HL-60/S4 treated with phorbol 12-myristate 13-acetate at 8.2 ng/mL for 4 days and 3 days (cell line): ENCODE data around the gene TPRN.
"Not testable (repeated sequence)": the region's sequence is repeated elsewhere in the genome, so short reads cannot be mapped to it uniquely, and the experiment has no call there.

ENCODE experiments used
- in situ Hi-C: fragments of 300-500 bp; cut with MboI; formaldehyde crosslinking; loops from 2 replicates; pipeline ENCODE4 v1.15.0; 2022; ENCODE audit warnings: low sequenced_read_pairs

The TPRN gene, protein sequence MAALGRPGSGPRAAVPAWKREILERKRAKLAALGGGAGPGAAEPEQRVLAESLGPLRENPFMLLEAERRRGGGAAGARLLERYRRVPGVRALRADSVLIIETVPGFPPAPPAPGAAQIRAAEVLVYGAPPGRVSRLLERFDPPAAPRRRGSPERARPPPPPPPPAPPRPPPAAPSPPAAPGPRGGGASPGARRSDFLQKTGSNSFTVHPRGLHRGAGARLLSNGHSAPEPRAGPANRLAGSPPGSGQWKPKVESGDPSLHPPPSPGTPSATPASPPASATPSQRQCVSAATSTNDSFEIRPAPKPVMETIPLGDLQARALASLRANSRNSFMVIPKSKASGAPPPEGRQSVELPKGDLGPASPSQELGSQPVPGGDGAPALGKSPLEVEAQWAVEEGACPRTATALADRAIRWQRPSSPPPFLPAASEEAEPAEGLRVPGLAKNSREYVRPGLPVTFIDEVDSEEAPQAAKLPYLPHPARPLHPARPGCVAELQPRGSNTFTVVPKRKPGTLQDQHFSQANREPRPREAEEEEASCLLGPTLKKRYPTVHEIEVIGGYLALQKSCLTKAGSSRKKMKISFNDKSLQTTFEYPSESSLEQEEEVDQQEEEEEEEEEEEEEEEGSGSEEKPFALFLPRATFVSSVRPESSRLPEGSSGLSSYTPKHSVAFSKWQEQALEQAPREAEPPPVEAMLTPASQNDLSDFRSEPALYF

DNA sequence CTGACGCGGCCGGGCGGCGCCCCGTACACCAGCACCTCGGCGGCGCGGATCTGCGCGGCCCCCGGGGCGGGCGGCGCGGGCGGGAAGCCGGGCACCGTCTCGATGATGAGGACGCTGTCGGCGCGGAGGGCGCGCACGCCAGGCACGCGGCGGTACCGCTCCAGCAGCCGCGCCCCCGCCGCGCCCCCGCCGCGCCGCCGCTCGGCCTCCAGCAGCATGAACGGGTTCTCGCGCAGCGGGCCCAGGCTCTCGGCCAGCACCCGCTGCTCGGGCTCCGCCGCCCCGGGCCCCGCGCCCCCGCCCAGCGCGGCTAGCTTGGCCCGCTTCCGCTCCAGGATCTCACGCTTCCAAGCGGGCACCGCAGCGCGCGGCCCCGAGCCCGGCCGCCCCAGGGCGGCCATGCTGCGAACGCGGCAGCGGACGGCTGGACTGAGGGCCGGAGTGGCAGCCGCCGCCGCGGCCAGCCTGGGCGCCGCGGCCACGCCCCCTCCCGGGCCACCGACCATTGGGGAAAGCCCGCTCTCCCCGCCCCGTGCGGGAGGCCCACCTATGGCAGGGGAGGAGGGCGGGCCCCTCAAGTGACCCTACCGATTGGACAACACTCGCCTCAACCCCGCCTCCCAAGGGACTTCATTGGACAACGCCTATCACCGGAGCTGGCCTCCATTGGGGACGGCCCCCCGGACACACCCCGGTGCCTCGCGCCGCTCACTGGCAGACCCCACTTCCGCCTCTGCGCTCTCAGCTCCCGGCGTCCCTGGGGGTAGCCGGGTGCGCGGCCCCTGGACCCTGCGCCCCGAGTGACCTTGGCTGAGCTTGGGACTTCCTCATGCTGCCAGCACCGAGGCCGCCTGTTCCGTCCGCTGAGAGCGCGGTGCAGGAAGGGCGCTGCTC, at the start of gene TPRN:
Gene TPRN, minus strand, starts transcription at position 431 of the 894 bp plus-strand sequence. Its CDS starts 30 bp downstream, at position 401.
- in situ Hi-C loops, result no loop called here

DNA sequence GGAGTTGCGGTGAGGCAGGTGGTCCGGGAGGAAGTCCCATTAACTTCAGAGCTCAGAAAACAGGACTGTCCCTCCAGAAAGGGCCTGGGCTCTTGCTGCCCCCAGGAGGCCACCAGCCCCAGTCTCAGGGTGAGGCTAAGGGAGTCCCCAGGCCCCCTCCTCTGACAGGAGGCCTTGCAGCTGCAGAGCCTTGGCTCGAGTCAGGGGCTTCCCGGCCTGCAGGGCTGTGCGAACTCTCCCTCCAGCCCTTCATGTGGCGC, 47.3 kb upstream of the TPRN start:
- in situ Hi-C loops, result no loop called here

DNA sequence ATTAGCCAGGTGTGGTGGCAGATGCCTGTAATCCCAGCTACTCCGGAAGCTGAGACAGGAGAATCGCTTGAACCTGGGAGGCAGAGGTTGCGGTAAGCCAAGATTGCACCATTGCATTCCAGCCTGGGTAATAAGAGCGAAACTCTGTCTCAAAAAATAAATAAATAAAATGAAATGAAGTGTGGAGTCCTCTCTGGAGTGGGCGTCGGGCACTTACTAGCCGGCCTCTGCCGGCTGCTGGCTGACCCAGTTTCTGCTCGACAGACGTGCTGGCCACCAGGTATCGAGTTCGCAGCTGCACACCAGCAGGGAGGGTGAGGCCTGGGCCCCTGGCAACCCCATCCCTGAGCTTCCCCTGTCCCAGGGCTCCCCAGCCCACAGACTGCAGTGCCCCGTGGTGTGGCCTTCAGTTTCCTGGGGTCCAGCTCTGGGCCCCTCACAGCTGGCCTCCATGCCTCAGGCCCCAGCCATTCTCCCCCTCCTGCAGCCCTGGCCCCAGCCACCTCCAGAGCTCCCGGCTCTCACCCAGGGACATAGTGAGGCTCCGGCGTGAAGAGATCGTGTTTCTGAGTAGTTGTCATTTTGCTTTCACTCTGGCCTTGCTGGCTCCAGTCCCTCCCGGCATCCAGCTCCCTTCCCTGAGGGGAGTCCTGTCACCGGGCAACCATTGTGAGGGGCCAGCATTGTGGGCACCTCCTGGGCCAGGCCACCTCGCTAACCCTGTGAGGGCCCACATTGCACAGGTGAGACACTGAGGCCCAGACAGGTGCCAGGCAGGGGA, 46.8 kb upstream of the TPRN start:
- in situ Hi-C loops, result no loop called here

DNA sequence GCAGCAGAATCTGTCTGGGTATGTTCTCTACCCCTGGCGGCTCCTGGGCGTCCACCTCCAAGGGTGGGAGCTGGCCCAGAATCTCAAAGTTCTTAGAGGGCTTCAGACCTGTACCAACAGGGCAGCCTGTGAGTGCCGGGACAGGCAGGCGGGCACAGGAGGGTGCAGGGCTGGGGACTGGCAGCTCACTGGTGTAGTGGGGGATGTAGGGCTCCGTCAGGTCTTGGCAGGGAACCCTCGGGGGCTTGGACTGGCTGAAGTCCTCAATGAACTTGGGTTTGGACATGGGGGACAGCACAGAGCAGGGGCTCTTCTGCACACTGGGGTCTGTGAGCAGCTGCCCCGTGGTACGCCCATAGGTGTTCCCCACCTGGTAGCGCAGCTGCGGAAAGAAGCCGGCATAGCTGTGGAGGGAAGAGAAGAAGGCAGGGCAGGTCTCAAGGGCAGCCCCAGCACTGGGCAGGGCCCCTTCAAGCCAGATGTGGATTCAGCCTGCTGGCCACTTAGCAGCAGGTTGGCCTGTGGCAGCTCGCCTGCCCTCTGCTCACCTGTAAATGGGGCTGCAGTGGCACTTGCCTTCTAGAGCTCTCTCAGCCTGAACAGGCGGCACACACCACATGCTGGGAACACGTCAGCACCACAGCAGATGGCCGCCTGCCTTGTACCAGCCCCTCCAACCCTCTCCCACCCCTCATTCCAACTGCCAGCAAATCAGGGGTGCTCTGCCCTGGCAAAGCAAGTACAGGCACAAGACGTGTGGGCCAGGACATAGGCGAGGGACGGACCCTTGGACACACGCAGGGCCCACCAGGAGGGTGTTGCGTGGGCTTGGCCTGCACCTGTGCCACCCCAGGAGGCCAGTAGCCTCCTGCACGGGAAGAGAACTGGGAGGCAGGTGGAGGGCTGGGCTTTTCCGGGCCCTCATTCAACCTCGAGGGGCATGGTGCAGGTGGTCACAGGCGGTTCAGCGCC, 45.2 kb upstream of the TPRN start:
- in situ Hi-C loops, result no loop called here

DNA sequence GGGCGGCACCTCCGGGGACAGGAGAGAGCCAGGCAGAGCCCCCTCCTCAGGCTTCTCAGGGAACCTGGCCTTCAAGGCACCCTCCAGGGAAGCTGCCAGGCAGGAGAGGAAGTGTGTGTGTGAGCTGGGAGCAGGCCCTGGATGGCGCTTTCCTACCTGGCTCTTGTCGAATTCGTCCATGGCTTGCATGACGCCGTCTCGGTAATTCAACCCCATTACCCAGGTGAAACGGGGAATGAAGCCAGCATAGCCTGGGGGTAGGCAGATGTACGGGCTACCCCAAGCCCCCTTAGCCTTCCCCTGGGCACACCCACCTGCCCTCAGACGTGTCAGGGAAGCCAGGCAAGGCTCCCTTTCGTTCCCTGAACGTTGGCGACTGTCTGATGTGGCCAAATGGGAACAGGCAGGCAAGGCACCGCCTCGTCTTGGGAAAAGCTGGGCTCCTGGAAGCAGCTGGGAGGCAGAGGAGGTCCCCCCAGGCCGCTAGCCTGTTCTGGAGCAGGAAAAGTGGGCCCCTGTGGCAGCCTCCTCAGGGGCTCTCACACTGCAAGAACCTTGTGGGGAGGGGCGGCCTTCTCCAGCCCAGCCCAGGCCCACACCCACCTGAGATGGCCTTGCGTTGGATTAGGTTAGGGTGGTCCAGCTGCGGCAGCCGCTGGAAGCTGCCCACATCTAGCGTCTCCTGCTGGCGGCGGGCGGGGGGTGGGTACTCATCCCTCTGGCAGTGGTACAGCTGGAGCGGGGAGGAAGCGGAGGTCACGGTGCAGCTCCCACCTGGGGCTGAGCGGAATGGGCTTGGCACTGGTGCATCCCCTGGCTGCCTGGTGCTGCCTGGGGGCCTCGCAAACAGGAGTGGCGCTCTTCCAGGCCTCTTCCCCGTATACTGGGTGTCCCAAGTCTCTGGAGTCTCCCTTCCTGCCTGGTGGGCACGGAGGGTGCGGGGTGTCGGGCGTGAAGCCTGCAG, 44.2 kb upstream of the TPRN start:
- in situ Hi-C loops, result no loop called here

DNA sequence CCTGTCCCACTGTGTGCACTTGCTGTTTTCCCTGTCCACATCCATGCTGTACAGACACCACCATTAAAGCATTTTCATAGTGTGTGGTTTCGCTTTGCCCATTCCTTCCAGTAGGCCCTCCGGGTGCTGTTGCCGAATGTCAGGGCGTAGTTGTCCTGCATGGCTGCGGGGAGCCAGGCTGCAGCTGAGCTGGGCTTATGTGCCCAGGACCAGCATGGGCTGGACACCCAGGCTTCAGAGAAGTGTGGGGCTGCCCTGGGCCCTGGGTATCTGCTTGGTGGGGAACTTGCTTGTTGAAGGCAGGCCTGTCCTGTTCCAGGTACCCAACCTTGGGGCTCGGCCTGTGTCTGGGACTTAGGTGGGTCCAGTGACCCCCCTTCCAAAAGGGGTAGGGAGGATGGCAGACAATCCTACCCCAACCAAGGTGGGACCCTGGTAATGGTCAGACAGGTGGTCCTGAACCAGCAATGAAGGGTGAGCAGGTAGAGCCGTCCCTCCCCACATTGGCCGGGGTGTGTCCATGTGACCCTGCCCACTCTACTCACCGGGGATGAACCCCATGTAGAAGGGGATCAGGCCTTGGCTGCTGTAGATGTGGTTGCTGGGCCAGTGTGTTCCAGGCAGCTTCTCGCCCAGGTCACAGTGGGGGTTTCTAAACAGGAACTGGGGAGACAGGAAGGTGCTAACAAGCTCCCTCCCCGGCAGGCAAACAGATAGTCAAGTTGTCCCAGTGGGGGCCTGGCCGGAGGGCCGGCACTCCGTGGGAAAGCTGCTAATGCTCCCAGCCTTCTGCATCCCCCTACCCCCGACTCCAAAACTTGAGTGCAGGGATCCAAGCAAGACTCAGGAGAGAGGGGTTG, 43.3 kb upstream of the TPRN start:
- in situ Hi-C loops, result no loop called here

DNA sequence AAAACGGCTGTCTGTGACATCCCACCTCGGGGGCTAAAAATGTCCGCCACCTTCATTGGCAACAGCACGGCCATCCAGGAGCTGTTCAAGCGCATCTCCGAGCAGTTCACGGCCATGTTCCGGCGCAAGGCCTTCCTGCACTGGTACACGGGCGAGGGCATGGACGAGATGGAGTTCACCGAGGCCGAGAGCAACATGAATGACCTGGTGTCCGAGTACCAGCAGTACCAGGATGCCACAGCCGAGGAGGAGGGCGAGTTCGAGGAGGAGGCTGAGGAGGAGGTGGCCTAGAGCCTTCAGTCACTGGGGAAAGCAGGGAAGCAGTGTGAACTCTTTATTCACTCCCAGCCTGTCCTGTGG, 42.7 kb upstream of the TPRN start:
- in situ Hi-C loops, result not testable (repeated sequence)

DNA sequence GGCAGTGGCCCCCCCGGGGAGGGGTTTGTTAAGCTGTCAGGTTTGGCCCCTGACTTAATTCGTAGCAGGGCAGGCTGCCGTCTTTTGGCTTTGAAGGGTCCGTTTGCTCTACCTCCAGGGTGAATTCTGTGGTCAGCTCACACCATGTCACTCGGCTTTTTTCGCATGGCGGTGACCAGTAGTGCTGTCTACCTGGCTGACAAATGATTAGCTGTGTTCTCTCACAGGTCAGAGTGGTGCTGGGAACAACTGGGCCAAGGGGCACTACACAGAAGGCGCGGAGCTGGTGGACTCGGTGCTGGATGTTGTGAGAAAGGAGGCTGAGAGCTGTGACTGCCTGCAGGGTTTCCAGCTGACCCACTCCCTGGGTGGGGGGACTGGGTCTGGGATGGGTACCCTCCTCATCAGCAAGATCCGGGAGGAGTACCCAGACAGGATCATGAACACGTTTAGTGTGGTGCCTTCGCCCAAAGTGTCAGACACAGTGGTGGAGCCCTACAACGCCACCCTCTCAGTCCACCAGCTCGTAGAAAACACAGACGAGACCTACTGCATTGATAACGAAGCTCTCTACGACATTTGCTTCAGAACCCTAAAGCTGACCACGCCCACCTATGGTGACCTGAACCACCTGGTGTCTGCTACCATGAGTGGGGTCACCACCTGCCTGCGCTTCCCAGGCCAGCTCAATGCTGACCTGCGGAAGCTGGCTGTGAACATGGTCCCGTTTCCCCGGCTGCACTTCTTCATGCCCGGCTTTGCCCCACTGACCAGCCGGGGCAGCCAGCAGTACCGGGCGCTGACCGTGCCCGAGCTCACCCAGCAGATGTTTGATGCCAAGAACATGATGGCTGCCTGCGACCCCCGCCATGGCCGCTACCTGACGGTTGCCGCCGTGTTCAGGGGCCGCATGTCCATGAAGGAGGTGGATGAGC, 42.0 kb upstream of the TPRN start:
- in situ Hi-C loops, result no loop called here

DNA sequence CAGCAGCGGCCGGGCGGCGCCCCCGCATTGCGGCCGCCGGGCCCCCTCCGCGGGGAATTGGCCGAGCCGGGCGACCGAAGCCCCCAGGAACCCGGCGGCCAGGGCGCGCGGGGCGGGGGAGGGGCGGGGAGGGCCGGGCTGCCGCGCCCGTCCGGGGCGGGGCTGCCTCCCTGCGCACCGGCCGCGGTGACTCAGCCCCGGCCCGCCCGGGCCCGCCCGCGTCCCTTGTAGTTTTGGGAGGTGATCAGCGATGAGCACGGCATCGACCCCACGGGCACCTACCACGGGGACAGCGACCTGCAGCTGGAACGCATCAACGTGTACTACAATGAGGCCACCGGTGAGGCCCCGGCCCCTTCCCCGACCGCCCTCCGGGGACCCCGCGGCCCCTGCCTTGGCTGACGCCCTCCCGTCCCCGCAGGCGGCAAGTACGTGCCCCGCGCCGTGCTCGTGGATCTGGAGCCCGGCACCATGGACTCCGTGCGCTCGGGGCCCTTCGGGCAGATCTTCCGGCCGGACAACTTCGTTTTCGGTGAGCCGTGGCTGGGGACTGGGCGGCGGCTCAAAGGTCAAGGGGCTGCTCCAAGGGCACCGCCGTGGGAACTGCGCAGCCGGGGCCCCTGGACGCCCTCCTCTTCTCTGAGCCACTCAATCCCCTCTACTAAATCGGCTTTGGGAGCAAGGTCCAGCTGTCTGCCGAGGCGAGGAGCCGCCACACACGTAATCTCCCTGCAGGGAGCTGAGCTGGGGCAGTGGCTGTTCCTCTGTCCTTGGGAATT, 41.1 kb upstream of the TPRN start:
- in situ Hi-C loops, result no loop called here

DNA sequence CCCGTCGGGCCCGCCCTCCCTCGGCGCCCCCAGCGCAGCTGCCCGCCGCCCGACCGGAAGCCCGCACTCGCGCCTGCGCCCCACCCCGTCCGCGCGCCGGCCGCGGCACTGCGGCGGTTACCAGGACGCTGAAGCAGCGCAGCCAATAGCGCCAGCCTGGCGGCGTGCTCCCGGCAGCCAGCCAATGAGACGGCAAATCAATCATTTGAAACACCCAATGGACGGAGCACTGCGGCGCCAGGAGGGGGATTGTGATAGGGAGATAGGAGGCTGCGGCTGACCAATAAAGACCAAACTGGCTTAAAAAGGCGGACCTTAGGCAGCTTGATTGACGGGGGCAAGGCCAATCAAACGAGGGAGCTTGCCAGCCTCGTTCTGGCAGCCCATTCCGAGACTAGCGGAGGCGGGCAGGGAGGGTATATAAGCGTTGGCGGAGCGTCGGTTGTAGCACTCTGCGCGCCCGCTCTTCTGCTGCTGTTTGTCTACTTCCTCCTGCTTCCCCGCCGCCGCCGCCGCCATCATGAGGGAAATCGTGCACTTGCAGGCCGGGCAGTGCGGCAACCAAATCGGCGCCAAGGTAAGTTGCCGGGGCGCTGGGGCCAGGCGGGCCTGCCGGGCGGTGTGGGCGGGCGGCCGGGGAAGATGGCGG, 40.4 kb upstream of the TPRN start, which contains the start of gene TUBB4B:
Gene TUBB4B, plus strand, starts transcription at position 447 of the 649 bp plus-strand sequence. Its CDS starts 74 bp downstream, at position 521.
- in situ Hi-C loops, result no loop called here

DNA sequence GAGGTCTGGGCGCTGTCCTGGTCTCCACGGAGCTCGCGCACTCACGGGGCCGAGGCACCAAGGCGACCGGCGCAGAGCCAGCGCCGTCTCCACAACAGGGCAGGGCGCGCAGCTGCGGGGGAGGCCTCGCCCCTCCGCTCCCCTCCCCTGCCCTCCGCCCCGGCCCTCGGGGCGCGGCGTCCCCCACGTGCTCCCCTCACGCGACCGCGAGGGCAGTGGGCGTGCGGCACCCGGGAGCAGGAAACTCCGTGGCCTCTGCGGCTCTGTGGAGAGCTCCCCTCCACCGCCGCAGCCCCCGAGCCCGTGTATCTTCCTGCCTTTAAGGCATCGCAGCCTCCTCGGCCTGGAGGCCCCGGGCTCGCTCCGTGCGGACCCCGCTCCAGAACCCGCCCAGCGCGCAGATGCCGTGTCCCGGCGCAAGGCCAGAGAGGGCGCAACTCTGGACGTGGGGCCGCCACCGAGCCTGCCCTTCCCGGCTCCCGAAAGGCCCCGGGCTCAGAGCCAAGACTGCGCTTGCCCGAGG, 39.8 kb upstream of the TPRN start:
- in situ Hi-C loops, result no loop called here

DNA sequence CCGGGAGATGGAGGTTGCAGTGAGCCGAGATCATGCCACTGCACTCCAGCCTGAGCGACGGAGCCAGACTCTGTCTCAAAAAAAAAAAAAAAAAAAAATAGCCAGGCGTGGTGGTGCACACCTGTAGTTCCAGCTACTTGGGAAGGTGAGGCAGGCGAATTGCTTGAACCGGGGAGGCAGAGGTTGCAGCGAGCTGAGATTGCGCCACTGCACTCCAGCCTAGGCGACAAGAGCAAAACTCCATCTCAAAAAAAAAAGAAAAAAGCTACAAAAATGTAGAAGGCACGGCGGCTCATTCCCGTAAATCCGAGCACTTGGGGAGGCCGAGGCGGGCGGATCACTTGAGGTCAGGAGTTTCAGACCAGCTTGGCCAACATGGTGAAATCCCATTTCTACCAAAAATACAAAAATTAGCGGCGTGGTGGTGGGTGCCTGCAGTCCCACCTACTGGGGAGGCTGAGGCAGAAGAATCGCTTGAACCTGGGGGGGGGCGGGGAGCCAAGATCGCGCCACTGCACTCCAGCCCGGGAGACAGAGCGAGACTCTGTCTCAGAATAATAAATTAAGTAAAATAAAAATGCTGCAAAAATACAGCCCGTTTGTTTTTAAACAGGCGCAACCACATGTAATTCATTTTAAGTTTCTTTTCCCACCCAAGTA, 39.1 kb upstream of the TPRN start:
- in situ Hi-C loops, result not testable (repeated sequence)

DNA sequence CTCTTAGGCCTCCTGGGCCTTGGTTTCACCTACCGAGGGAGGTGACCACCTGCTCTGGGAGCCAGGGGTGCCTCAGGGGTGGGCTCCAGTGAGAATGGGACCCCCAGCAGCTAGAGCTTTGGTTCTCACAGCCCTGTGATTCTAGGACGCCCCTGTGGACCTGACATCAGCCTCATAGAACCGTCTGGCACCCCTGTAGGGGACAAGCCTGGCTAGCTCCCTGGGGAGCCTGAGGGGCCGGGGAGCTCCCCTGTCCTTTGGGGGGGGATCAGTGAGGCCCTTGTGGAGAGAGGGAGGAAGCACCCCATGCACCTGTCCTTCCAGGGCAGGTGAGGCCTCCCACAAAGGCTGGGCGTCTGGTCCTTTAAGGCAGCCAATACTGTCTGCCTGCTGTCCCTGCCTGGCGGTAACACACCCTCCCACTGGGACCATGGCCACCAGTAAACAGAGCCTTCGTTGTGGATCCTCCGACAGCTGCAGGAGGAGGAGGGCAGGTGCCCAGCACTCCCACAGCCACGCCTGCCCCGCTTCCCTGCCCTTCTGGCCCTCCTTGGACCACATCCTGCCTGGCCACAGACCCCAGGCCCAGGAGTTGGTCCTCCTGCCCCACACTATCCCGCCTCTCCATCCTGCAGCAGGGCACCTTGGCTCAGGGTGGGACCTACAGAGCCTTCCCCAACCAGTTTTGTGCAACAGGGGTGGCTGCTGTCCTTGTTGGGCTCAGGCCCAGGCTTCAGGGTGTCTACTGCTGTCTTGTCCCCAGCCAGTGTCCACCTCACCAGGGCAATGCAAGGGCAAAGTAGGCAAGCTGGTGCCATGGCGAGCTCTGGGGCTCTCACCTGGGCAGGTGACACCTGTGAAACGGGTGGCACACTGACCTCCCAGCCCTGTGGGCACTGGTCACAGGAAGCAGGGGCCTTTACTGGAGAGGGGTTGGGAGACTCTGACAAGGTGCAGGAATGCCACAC, 37.5 kb upstream of the TPRN start:
- in situ Hi-C loops, result no loop called here
